ENCODE results near the gene MS4A6A. TPM values are rescaled to one million over a fixed set of nuclear protein-coding genes. Genes with fewer than 3 reads are reported as not detected.

Gene MS4A6A
- polyA plus RNA-seq, 1 of the 3 experiments (the other 2 are of a cell fraction): not detected

DNA sequence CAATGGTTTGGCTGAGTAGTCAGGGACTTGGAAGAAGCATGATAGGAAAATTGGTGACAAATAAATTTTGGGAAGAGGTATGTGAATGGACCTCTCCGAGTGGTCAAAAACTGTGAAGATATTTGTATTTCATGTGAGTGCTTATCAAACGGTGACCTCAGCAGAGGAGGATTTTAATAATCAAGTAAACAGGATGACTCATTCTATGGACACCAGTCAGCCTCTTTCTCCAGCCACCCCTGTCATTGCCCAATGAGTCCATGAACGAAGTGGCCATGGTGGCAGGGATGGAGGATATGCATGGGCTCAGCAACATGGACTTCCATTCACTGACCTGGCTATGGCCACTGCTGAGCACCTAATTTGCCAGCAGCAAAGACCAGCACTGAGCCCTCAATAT is 38.8 kb upstream of the MS4A6A start (continued):
- TF ChIP-seq, protein P1, sequence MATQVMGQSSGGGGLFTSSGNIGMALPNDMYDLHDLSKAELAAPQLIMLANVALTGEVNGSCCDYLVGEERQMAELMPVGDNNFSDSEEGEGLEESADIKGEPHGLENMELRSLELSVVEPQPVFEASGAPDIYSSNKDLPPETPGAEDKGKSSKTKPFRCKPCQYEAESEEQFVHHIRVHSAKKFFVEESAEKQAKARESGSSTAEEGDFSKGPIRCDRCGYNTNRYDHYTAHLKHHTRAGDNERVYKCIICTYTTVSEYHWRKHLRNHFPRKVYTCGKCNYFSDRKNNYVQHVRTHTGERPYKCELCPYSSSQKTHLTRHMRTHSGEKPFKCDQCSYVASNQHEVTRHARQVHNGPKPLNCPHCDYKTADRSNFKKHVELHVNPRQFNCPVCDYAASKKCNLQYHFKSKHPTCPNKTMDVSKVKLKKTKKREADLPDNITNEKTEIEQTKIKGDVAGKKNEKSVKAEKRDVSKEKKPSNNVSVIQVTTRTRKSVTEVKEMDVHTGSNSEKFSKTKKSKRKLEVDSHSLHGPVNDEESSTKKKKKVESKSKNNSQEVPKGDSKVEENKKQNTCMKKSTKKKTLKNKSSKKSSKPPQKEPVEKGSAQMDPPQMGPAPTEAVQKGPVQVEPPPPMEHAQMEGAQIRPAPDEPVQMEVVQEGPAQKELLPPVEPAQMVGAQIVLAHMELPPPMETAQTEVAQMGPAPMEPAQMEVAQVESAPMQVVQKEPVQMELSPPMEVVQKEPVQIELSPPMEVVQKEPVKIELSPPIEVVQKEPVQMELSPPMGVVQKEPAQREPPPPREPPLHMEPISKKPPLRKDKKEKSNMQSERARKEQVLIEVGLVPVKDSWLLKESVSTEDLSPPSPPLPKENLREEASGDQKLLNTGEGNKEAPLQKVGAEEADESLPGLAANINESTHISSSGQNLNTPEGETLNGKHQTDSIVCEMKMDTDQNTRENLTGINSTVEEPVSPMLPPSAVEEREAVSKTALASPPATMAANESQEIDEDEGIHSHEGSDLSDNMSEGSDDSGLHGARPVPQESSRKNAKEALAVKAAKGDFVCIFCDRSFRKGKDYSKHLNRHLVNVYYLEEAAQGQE (IDR thresholded peaks at IDR 0.05; ENCODE audit: low read depth, low read length): no peak
- no peak for TF ChIP-seq FOXM1 (IDR thresholded peaks at IDR 0.05; ENCODE audit: low read depth)
- TF ChIP-seq ELF1 (IDR thresholded peaks at IDR 0.05): no peak
- TF ChIP-seq, protein P2, sequence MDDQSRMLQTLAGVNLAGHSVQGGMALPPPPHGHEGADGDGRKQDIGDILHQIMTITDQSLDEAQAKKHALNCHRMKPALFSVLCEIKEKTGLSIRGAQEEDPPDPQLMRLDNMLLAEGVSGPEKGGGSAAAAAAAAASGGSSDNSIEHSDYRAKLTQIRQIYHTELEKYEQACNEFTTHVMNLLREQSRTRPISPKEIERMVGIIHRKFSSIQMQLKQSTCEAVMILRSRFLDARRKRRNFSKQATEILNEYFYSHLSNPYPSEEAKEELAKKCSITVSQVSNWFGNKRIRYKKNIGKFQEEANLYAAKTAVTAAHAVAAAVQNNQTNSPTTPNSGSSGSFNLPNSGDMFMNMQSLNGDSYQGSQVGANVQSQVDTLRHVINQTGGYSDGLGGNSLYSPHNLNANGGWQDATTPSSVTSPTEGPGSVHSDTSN (IDR thresholded peaks at IDR 0.05): no peak
- TF ChIP-seq MXI1 (IDR thresholded peaks at IDR 0.05; ENCODE audit: low read depth, low read length): no peak
- TF ChIP-seq FOSL2 (IDR thresholded peaks at IDR 0.05; ENCODE audit: borderline replicate concordance, low read depth): no peak
- TF ChIP-seq, protein P3, sequence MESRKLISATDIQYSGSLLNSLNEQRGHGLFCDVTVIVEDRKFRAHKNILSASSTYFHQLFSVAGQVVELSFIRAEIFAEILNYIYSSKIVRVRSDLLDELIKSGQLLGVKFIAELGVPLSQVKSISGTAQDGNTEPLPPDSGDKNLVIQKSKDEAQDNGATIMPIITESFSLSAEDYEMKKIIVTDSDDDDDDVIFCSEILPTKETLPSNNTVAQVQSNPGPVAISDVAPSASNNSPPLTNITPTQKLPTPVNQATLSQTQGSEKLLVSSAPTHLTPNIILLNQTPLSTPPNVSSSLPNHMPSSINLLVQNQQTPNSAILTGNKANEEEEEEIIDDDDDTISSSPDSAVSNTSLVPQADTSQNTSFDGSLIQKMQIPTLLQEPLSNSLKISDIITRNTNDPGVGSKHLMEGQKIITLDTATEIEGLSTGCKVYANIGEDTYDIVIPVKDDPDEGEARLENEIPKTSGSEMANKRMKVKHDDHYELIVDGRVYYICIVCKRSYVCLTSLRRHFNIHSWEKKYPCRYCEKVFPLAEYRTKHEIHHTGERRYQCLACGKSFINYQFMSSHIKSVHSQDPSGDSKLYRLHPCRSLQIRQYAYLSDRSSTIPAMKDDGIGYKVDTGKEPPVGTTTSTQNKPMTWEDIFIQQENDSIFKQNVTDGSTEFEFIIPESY (IDR thresholded peaks at IDR 0.05; ENCODE audit: borderline replicate concordance, low read depth): no peak
- TF ChIP-seq POLR2AphosphoS5 (IDR thresholded peaks at IDR 0.05; ENCODE audit: low read depth, low read length): no peak
- no peak for TF ChIP-seq TCF12 (IDR thresholded peaks at IDR 0.05)
- TF ChIP-seq, protein P4, sequence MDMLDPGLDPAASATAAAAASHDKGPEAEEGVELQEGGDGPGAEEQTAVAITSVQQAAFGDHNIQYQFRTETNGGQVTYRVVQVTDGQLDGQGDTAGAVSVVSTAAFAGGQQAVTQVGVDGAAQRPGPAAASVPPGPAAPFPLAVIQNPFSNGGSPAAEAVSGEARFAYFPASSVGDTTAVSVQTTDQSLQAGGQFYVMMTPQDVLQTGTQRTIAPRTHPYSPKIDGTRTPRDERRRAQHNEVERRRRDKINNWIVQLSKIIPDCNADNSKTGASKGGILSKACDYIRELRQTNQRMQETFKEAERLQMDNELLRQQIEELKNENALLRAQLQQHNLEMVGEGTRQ (IDR thresholded peaks at IDR 0.05; ENCODE audit: borderline replicate concordance, low read depth, low read length): no peak
- TF ChIP-seq RXRA (IDR thresholded peaks at IDR 0.05; ENCODE audit: borderline replicate concordance, low read depth): no peak

DNA sequence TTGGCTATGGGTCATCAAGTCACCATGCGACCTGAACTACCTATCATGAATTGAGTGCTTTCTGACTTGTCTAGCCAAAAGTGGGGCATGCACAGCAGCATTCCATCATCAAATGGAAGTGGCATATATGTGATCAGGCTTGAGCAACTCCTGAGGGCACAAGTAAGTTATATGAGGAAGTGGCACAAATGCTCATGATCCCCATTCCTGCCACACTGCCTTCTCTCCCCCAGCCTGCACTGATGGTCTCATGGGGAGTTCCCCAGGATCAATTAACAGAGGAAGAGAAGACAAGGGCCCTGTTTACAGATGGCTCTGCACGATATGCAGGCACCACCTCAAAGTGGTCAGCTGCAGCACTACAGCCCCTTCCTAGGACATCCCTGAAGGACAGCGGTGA is 38.3 kb upstream of the MS4A6A start:
- no peak overlapping the region for H3K4me3 ChIP-seq (ENCODE audit: low read depth in 2 of 2, low read length in 1 of 2)
- ChIA-PET CTCF (no interaction called here), POLR2A (no interaction called here)
- no peaks in the 10 kb centered on the region for H3K9me2 ChIP-seq
- H3K36me3 ChIP-seq (replicated peaks in 1 of 2; ENCODE audit: control insufficient read depth in 1 of 2, insufficient read depth in 2 of 2, low read length in 1 of 2): no peaks in the 10 kb centered on the region
- 8% methylated on average over 3 of the region's 3 CpGs for WGBS (ENCODE audit: low lambda C conversion rate)
- H3K9ac ChIP-seq: no peak overlapping the region
- H3K79me2 ChIP-seq (ENCODE audit: insufficient read depth): no peaks in the 10 kb centered on the region
- no peaks in the 10 kb centered on the region for H3K27me3 ChIP-seq (ENCODE audit: insufficient read depth)
- no peak for DNase-seq
- H3K4me2 ChIP-seq: no peak overlapping the region
- H3F3A ChIP-seq (replicated peaks; ENCODE audit: insufficient read depth): no peaks in the 10 kb centered on the region
- H4K20me1 ChIP-seq (ENCODE audit: insufficient read depth): no peaks in the 10 kb centered on the region
- H2AFZ ChIP-seq (ENCODE audit: low read depth): no peak overlapping the region
- H3K9me3 ChIP-seq: no peaks in the 10 kb centered on the region
- TF ChIP-seq FOSL2 (IDR thresholded peaks at IDR 0.05; ENCODE audit: borderline replicate concordance, low read depth) (no peak), MXI1 (IDR thresholded peaks at IDR 0.05; ENCODE audit: low read depth, low read length) (no peak), TCF12 (IDR thresholded peaks at IDR 0.05) (no peak), MEF2A (IDR thresholded peaks at IDR 0.05; ENCODE audit: borderline replicate concordance, low read depth) (no peak), GABPA (IDR thresholded peaks at IDR 0.05; ENCODE audit: low read depth) (no peak), ELF1 (IDR thresholded peaks at IDR 0.05) (no peak), GATA2 (CRISPR knock-in tag; IDR thresholded peaks at IDR 0.05) (no peak), NFIC (IDR thresholded peaks at IDR 0.05; ENCODE audit: borderline replicate concordance) (no peak), FOXJ3 (CRISPR knock-in tag; IDR thresholded peaks at IDR 0.05) (no peak), RXRA (IDR thresholded peaks at IDR 0.05; ENCODE audit: borderline replicate concordance, low read depth) (no peak)
- TF ChIP-seq, protein P3 (IDR thresholded peaks at IDR 0.05; ENCODE audit: borderline replicate concordance, low read depth): no peak
- TF ChIP-seq, protein P2 (IDR thresholded peaks at IDR 0.05): no peak
- TF ChIP-seq, protein P5, sequence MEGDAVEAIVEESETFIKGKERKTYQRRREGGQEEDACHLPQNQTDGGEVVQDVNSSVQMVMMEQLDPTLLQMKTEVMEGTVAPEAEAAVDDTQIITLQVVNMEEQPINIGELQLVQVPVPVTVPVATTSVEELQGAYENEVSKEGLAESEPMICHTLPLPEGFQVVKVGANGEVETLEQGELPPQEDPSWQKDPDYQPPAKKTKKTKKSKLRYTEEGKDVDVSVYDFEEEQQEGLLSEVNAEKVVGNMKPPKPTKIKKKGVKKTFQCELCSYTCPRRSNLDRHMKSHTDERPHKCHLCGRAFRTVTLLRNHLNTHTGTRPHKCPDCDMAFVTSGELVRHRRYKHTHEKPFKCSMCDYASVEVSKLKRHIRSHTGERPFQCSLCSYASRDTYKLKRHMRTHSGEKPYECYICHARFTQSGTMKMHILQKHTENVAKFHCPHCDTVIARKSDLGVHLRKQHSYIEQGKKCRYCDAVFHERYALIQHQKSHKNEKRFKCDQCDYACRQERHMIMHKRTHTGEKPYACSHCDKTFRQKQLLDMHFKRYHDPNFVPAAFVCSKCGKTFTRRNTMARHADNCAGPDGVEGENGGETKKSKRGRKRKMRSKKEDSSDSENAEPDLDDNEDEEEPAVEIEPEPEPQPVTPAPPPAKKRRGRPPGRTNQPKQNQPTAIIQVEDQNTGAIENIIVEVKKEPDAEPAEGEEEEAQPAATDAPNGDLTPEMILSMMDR (IDR thresholded peaks at IDR 0.05): no peak
- no peaks in the 10 kb centered on the region for H3K4me1 ChIP-seq (ENCODE audit: control insufficient read depth in 1 of 2, insufficient read depth in 2 of 2, low read depth in 1 of 2, low read length in 1 of 2)
- H3K27ac ChIP-seq (ENCODE audit: low read depth in 2 of 2, low read length in 1 of 2): no peak overlapping the region
